Stimulated activated CD8-positive, alpha-beta memory T cell treated with anti-CD3 and anti-CD28 coated beads, Interleukin-15, amount 100 ng/mL, for 48 hours (primary cell): ENCODE results near the gene STARD9.

ENCODE experiments used
- DNase-seq, 2 donors: peaks; one replicate each; pipeline ENCODE4 v3.0.0-alpha.2; 2020; ENCODE audit warnings: low read depth in 2 of 2

The STARD9 gene

GRCh38 chr15:42627485-42627884 is 52.1 kb downstream of the STARD9 start:
- DNase-seq = no peak

GRCh38 chr15:42628761-42629160 is 53.4 kb downstream of the STARD9 start:
- DNase-seq = no peak

- no peak for DNase-seq
These were observed 56.8 kb downstream of the STARD9 start for GRCh38 chr15:42632105-42632675.

- DNase-seq = no peak
These were observed 64.7 kb downstream of the STARD9 start for GRCh38 chr15:42640109-42640508.

- peak; percentile 22 to 43 for DNase-seq
These were observed 75.0 kb downstream of the STARD9 start for GRCh38 chr15:42650208-42651066.

- DNase-seq = no peak
These were observed 90.4 kb downstream of the STARD9 start for GRCh38 chr15:42665827-42666226.

- DNase-seq = no peak
These were observed 92.4 kb downstream of the STARD9 start for GRCh38 chr15:42667855-42668254.

GRCh38 chr15:42670451-42670850 is 95.0 kb downstream of the STARD9 start:
- no peak for DNase-seq

- DNase-seq = no peak
These were observed 97.0 kb downstream of the STARD9 start for GRCh38 chr15:42672444-42672843.

GRCh38 chr15:42674472-42674871 is 99.1 kb downstream of the STARD9 start:
- no peak for DNase-seq

- DNase-seq = no peak
These were observed 99.6 kb downstream of the STARD9 start for GRCh38 chr15:42675021-42675420.

GRCh38 chr15:42679285-42680141 is 104.1 kb downstream of the STARD9 start:
- no peak for DNase-seq

- peak; percentile 47 to 59 for DNase-seq
These were observed 104.7 kb downstream of the STARD9 start for GRCh38 chr15:42680142-42680482.

- no peak for DNase-seq
These were observed 105.7 kb downstream of the STARD9 start for GRCh38 chr15:42681119-42681518.

GRCh38 chr15:42686281-42686680 is 110.9 kb downstream of the STARD9 start:
- DNase-seq = no peak

- DNase-seq = no peak
These were observed 112.3 kb downstream of the STARD9 start for GRCh38 chr15:42687740-42688139.

GRCh38 chr15:42688301-42688700 is 112.9 kb downstream of the STARD9 start:
- no peak for DNase-seq

GRCh38 chr15:42691308-42691707 is 115.9 kb downstream of the STARD9 start:
- peak; percentile 11 to 24 for DNase-seq

GRCh38 chr15:42691770-42692169 is 116.4 kb downstream of the STARD9 start:
- no peak for DNase-seq

- no peak for DNase-seq
These were observed 117.1 kb downstream of the STARD9 start for GRCh38 chr15:42692536-42692935.

- no peak for DNase-seq
These were observed 117.6 kb downstream of the STARD9 start for GRCh38 chr15:42692997-42693396.

- DNase-seq = no peak
These were observed 118.1 kb downstream of the STARD9 start for GRCh38 chr15:42693496-42693895.

- no peak for DNase-seq
These were observed 118.5 kb downstream of the STARD9 start for GRCh38 chr15:42693942-42694341.
